CD4-positive, alpha-beta T cell treated with Interleukin-21 for 1 hour (primary cell): ENCODE results near the gene ERG28.
A peak's percentile ranks its signal among the peaks of the same experiment; 100 is the strongest.
"Not testable (repeated sequence)": the region's sequence is repeated elsewhere in the genome, so short reads cannot be mapped to it uniquely, and the experiment has no call there.

Experiments used
- DNase-seq: peaks from one replicate; pipeline ENCODE4 v3.0.0-alpha.2; 2020

The ERG28 gene

DNA sequence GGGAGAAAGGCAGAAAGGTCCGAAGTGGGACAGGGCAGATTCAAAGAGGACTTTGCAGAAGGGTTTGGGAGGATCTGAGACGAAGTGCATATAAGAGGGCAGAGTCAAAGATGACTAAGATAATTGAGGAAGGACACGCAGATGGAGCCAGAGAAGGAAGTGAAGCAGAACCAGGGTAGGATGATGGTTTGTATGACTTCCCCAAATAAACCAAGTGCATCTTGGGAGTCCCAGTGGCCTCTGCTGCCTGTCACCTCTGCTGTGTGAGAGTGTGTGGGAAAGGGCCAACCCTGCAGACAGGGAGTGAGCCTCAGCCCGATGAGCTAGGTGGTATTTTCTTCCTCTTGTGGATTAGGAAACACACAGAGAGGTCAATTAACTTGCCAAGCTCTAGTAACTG is 45.5 kb downstream of the ERG28 start:
- DNase-seq = peak; percentile 19

- DNase-seq = no peak
Measured at GRCh38 chr14:75614179-75614578, 46.5 kb downstream of the ERG28 start.

DNA sequence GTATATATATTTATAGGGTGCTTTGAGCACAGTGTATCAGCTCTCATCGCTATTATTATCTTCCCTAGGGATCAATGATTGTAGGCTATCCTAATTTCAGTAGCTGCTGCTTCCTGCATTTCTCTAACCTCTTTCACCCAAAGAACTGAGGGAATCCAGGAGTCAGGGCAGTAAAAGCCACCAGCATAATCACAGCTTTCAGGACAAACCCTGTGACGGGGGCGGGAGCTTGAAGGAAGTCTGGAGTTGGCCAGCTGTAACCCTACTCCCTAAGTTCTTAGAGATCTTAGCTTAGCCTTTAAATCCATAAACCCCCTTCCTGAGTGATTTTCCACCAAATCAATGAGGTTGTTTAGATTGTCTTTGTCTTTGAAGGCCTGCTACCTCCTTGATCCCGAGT is 48.5 kb downstream of the ERG28 start:
- DNase-seq = no peak

DNA sequence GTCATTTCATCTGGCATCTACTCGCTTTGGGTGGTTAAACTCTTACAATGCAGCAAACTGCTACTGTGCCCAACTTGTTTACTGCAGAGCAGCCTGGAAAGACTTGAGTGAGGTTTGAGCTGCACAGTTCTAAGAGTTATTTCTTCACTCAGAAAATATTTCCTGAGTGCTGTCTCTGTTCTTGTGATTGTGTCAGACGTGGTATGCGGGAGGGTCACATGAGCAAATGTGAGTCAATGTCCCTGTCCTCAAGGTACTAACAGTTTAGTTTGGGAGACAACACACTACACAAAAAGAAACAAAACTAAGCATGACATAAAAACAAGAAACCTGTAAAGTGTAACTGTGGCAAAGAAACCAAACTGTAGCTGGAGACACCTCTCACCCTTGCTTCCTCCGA is 49.8 kb downstream of the ERG28 start:
- no peak for DNase-seq

DNA sequence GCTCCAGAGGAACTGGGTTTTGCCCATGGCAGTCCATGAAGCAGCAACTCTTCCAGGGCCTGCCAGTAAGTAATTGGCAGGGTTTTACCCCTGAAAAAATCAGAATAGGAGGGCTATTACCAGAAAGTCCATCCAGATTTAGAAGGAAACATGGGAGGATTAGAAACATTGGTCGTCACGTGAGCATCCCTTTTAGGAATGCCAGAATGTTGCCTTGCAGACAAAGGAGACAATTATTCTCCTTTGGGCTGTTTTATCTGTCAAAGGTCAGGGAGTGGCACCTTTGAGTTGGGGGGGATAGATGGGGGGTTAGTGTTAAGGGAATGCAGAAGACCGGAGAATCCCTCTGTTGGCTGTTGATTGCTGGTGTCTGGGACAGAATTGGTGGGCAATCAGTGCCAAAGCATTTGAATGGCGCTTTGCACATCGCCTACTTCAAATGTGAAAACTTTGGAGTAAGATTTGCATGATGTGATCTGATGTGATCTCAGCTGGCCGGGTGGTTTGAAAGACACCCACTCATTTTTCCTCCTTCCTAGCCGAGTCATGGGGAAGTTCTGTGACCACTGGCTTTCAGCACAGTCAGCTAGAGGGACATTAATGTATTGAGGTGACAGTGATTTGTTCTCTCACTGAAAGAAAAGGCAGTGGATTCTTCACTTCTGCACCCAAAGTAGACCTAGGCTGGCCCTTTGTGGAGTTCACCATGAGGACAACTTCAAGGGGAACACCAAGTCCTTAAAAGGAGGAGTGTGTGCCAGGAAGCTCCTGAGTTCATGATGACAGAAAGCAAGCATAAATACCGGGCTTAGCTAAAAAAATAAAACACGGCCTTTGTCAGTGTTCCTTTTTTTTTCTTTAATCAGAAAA is 50.8 kb downstream of the ERG28 start:
- peak; percentile 4 for DNase-seq

- DNase-seq = no peak
Measured at GRCh38 chr14:75609116-75609515, 51.6 kb downstream of the ERG28 start.

DNA sequence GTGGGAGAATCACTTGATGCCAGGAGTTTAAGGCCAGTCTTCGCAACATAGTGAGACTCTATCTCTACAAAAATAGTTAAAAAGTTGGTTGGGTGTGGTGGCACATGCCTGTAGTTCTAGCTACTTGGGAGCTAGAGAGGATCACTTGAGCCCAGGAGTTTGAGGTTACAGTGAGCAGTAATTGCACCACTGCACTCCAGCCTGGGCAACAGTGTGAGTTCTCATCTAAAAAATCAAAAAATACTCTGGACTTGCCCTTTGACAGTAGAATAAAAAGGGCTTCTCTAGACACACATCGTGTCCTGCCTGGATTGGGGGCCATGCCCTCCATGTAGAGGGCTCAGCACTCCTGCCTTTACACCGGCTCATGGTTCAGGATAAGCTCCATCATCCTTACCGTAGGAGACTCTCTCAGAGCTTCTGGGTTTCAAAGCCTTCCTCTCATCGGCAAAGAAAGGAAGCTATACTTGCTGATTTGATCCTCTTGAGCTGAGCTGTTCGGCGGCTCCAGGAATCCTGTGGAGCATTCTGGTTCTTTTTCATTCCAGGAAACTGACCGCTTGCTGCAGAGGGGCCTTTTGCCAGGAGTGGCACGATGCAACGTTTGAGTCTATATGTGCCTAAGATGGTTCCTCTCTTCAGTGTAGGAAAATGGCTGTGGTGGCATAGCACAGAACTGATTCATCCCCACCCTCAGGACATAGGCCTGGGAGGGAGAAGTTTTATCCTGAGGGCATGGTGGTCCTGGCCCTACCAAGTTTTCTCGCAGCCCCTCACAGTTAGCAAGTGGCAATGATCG is 52.6 kb downstream of the ERG28 start:
- no peak for DNase-seq

DNA sequence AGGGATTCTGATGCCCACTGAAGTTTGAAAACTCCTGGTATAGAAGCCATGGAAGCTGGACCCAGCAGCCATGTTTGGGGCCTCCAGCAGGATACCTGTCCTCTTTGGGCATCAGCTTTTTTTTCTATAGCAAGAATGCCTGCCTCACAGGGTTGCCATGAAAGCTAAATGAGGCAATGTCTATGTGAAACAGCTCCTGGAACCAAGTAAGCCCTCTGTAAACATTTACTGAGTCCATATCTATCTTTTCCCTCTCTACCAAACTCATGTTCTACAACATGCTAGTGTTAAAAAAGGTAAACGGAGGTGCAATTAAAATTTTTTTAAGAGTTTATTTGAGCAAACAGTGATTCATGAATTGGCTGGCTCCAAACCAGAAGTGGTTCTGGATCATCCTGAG is 53.6 kb downstream of the ERG28 start:
- no peak for DNase-seq

GRCh38 chr14:75605916-75606315 is 54.8 kb downstream of the ERG28 start:
- DNase-seq = no peak

- DNase-seq = no peak
Measured at GRCh38 chr14:75604979-75605851, 55.5 kb downstream of the ERG28 start.

DNA sequence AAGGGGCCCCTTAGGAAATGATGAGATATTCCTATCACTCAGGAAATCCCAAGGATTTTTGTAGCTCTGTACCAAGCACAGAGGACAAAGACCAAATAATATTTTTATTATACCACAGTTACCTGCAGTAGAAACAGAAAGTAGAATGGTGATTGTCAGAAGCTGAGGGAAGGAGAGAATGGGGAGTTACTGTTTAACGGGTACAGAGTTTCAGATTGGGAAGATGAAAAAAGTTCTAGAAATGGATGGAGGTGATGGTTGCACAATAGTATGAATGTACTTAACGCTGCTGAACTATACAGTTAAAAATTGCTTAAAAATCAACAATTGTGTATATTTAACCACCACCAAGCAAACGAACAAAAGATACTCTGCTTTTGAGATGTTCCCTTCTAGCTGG is 58.2 kb downstream of the ERG28 start:
- DNase-seq = no peak

DNA sequence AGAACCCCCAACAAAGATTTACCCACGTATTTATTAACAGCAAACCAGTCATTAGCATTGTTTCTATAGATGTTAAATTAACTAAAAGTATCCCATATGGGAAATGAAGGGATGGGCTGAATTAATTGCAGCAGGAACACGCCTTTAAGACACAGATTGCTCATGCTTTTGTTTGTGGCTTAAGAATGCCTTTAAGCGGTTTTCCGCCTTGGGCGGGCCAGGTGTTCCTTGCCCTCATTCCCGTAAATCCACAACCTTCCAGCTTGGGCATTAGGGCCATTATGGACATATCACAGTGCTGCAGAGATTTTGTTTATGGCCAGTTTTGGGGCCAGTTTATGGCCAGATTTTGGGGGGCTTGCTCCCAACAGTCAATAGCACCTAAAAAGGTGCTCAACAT is 59.6 kb downstream of the ERG28 start:
- not testable (repeated sequence) for DNase-seq

DNA sequence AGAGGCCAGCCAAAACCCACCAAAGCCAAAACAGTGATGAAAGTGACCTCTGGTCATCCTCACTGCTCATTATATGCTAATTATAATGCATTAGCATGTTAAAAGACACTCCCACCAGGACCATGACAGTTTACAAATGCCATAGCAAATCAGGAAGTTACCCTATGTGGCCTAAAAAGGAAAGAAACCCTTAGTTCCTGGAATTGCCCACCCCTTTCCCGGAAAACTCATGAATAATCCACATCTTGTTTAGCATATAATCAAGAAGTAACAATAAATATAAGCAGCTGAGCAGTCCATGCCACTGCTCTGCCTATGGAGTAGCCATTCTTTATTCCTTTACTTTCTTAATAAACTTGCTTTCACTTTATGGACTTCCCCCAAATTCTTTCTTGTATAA is 60.6 kb downstream of the ERG28 start:
- DNase-seq = not testable (repeated sequence)
